K562 (cell line): ENCODE results near the gene EML6. TPM values are rescaled to one million over a fixed set of nuclear protein-coding genes. Genes with fewer than 3 reads are reported as not detected.
A peak's percentile ranks its signal among the peaks of the same experiment; 100 is the strongest.

Experiments used
- ATAC-seq: fragments of 200-7000 bp; cut with Tn5 transposase; 3 replicates; pipeline ENCODE4 v1.9.1; 2020; ENCODE audit warnings: moderate library complexity
- BruUV-seq: library from RNA; stranded (reverse); fragments of 400-500 nt; replicated peaks from 2 replicates; lab custom pipeline; 2021; lab: Mats Ljungman, UMichigan
- CTCF ChIA-PET: fragments of 300-600 bp; formaldehyde crosslinking; extraction: SDS; loops from one replicate; lab custom pipeline; 2021; ENCODE audit warnings: low intra/inter-chr PET ratio; lab: Yijun Ruan, JAX
- POLR2A ChIA-PET: fragments of 300-600, 350-650 bp; sonication (Branson Sonifier 250); formaldehyde crosslinking; extraction: SDS; loops from one replicate; lab custom pipeline; 2021; ENCODE audit warnings: antibody characterized with exemption, inconsistent platforms; lab: Yijun Ruan, JAX
- DNase-seq, 4 experiments: peaks; one replicate each; pipeline versions ENCODE4 v3.0.0 to v3.0.0-alpha.2; 2011 to 2018; ENCODE audit warnings: low spot score in 3 of 4, mixed read lengths in 3 of 4; ENCODE audit errors: extremely low read depth in 1 of 4
- FAIRE-seq: peaks from 2 replicates; lab custom pipeline; 2011; peaks lifted over from hg19 to GRCh38; lab: Jason Lieb, UNC
- H2AFZ ChIP-seq: 2 replicates; pipeline ENCODE4 v1.6.0; 2011; ENCODE audit warnings: low read depth, low read length, control low read depth, inconsistent platforms
- H3K27ac ChIP-seq: fragments of 200-600 bp; 3 replicates; pipeline ENCODE4 v1.8.0; 2011; ENCODE audit warnings: low read depth, mild to moderate bottlenecking, control low read depth, inconsistent platforms, low read length, moderate library complexity, mixed read lengths; ENCODE audit errors: extremely low read depth
- H3K27me3 ChIP-seq, 2 experiments: fragments of 300-600 bp in 1 of 2; 2 replicates in 1 of 2; 3 replicates in 1 of 2; pipeline versions ENCODE4 v1.6.0 to v1.8.0; 2011; ENCODE audit warnings: inconsistent platforms in 2 of 2, low read length in 2 of 2, mild to moderate bottlenecking in 1 of 2, mixed read lengths in 1 of 2, moderate library complexity in 1 of 2; ENCODE audit not compliant: control insufficient read depth in 2 of 2, insufficient read depth in 2 of 2
- H3K36me3 ChIP-seq: fragments of 300-600 bp; 3 replicates; pipeline ENCODE4 v1.8.0; 2011; ENCODE audit warnings: mild to moderate bottlenecking, low read length, inconsistent platforms; ENCODE audit not compliant: control insufficient read depth, insufficient read depth
- H3K4me1 ChIP-seq, 2 experiments: fragments of 200-600 bp in 1 of 2; replicated peaks in 1 of 2; 2 replicates in 1 of 2; 3 replicates in 1 of 2; pipeline versions ENCODE4 v1.5.1 to v1.8.0; 2011; ENCODE audit warnings: inconsistent platforms in 2 of 2, low read length in 2 of 2, mild to moderate bottlenecking in 1 of 2, mixed read lengths in 1 of 2, moderate library complexity in 1 of 2; ENCODE audit not compliant: control insufficient read depth in 2 of 2, insufficient read depth in 2 of 2
- H3K4me2 ChIP-seq: 2 replicates; pipeline ENCODE4 v1.6.1; 2011; ENCODE audit warnings: low read length, control low read depth, inconsistent platforms, mixed read lengths; ENCODE audit not compliant: insufficient read depth
- H3K4me3 ChIP-seq: fragments of 200-600 bp; sonication (generic), shearing (Covaris generic); 2 replicates; pipeline ENCODE4 v1.5.1; 2016; ENCODE audit warnings: control low read depth, inconsistent platforms
- H3K79me2 ChIP-seq: fragments of 200-600 bp; 3 replicates; pipeline ENCODE4 v1.8.0; 2011; ENCODE audit warnings: low read length, inconsistent platforms; ENCODE audit not compliant: control insufficient read depth, insufficient read depth
- H3K9ac ChIP-seq, 2 experiments: 2 replicates each; pipeline versions ENCODE4 v1.6.0 to v1.6.1; 2011; ENCODE audit warnings: low read depth in 2 of 2, low read length in 2 of 2, control low read depth in 1 of 2, inconsistent platforms in 1 of 2, mild to moderate bottlenecking in 1 of 2, mixed read lengths in 1 of 2; ENCODE audit not compliant: insufficient read depth in 1 of 2
- H3K9me1 ChIP-seq: one replicate; pipeline ENCODE4 v1.6.0; 2011; ENCODE audit warnings: inconsistent platforms, mild to moderate bottlenecking, low read length, moderate library complexity; ENCODE audit not compliant: control insufficient read depth, insufficient read depth
- H3K9me3 ChIP-seq: replicated peaks from 2 replicates; pipeline ENCODE4 v1.5.1; 2011; ENCODE audit warnings: low read depth, low read length, inconsistent platforms; ENCODE audit not compliant: control insufficient read depth, insufficient read depth
- H4K20me1 ChIP-seq: replicated peaks from 2 replicates; pipeline ENCODE4 v1.6.1; 2011; ENCODE audit warnings: low read length, inconsistent platforms, mixed read lengths; ENCODE audit not compliant: control insufficient read depth, insufficient read depth
- CAMTA2 ChIP-seq: fragments of 250-450 bp; sonication (Bioruptor Pico); conservative IDR thresholded peaks from 2 replicates; pipeline ENCODE4 v1.5.1; 2022
- FOXA3 ChIP-seq, 2 experiments: fragments of 450-650 bp in 1 of 2; sonication (generic) in 1 of 2; formaldehyde crosslinking; IDR thresholded peaks in 1 of 2; conservative IDR thresholded peaks in 1 of 2; 2 replicates each; pipeline versions ENCODE4 v1.4.0 to v1.8.0; 2020 to 2022; ENCODE audit warnings: mild to moderate bottlenecking in 2 of 2, missing genetic modification reagents in 1 of 2
- FOXK2 ChIP-seq, 2 experiments: fragments of 450-650 bp; IDR thresholded peaks in 1 of 2; conservative IDR thresholded peaks in 1 of 2; 2 replicates each; pipeline ENCODE4 v1.6.1; 2016; ENCODE audit warnings: low read depth in 2 of 2, mild to moderate bottlenecking in 1 of 2
- MCM2 ChIP-seq: fragments of 450-650 bp; IDR thresholded peaks from 2 replicates; pipeline ENCODE4 v1.6.1; 2017; ENCODE audit warnings: low read depth, mild to moderate bottlenecking
- PCBP1 ChIP-seq: fragments of 200-400 bp; formaldehyde crosslinking; IDR thresholded peaks from 2 replicates; pipeline ENCODE4 v1.6.1; 2018; ENCODE audit warnings: mild to moderate bottlenecking, low read depth, low read length; ENCODE audit not compliant: poor library complexity, severe bottlenecking
- RB1 ChIP-seq: fragments of 450-650 bp; IDR thresholded peaks from 2 replicates; pipeline ENCODE4 v1.6.1; 2017; ENCODE audit warnings: low read depth, mild to moderate bottlenecking
- ZBTB7A ChIP-seq: IDR thresholded peaks from 2 replicates; pipeline ENCODE4 v1.6.1; 2011; ENCODE audit warnings: low read depth, mild to moderate bottlenecking, low read length, moderate library complexity, borderline replicate concordance; ENCODE audit not compliant: control insufficient read depth
- ZSCAN29 ChIP-seq: fragments of 450-650 bp; IDR thresholded peaks from 2 replicates; pipeline ENCODE4 v1.6.1; 2017
- WGBS: fragments of 100-300 bp; shearing (Covaris generic); methylation state at CpG from one replicate; pipeline ENCODE4 v1.1.6; 2016; ENCODE audit warnings: low coverage, mixed read lengths; ENCODE audit not compliant: insufficient coverage; ENCODE audit errors: missing lambda C conversion rate; 5-methylcytosine and 5-hydroxymethylcytosine counted together
- in situ Hi-C: fragments of 300-500 bp; cut with MboI; formaldehyde crosslinking; loops from 4 replicates; pipeline ENCODE4 v1.15.0; 2018; ENCODE audit warnings: inconsistent platforms, mixed read lengths
- intact Hi-C: fragments of 100-400 bp; cut with micrococcal nuclease; formaldehyde crosslinking; loops from 2 replicates; pipeline ENCODE4 v1.14.2; 2022
- polyA plus RNA-seq, 8 experiments: library from polyadenylated mRNA; depleted of rRNA in 4 of 8; stranded (reverse) in 5 of 8; unstranded in 3 of 8; fragments of >200 nt; fragmentation: Nextera tagmentation in 2 of 8; fragmentation: Illumina TruSeq in 1 of 8; extraction: Ambion mirVana in 2 of 8; extraction: Trizol in 1 of 8; gene quantifications; 2 replicates each; pipeline versions ENCODE4 v1.2.1 to v1.2.3, GENCODE V29; 2011 to 2014; ENCODE audit warnings: inconsistent platforms in 1 of 8, missing spikeins in 1 of 8
- total RNA-seq, 7 experiments: library from RNA; depleted of rRNA in 6 of 7; stranded (reverse); fragments of >200 nt in 6 of 7; fragmentation: Illumina TruSeq in 2 of 7; extraction: Trizol in 2 of 7; gene quantifications; 2 replicates each; pipeline versions ENCODE4 v1.2.1 to v1.2.3, GENCODE V29; 2011 to 2021; ENCODE audit warnings: low replicate concordance in 1 of 7
- TF ChIP-seq, protein P1 (sequence below): IDR thresholded peaks from 2 replicates; pipeline ENCODE4 v1.6.1; 2014; ENCODE audit warnings: antibody characterized with exemption
- TF ChIP-seq, protein P2 (sequence below): fragments of 250-450 bp; sonication (Bioruptor Pico); IDR thresholded peaks from 2 replicates; pipeline ENCODE4 v1.9.0; 2021; ENCODE audit warnings: mild to moderate bottlenecking

The EML6 gene
- total and polyA plus RNA-seq, 9 of the 15 experiments (the other 6 are each of a cell fraction or from before 2014, with no cell fraction given), result 0.07 to 0.56 (median 0.25) TPM

- ATAC-seq (no peak), DNase-seq (no peak), FAIRE-seq (peak; percentile 15)
- in situ Hi-C loops (no loop called here), intact Hi-C loops (no loop called here)
- Histone ChIP-seq H3K79me2 (peaks cover 87% of the 10 kb centered on the region), H3K36me3 (peaks cover 80% of the 10 kb centered on the region), H2AFZ (no peak overlapping the region), H3K27ac (no peak overlapping the region), H3K4me2 (no peak overlapping the region), H3K9me3 (no peaks in the 10 kb centered on the region), H4K20me1 (peaks cover 18% of the 10 kb centered on the region; the same call in 1 of the 2 replicates), H3K9ac (no peak overlapping the region), H3K4me3 (no peak overlapping the region), H3K27me3 (no peaks in the 10 kb centered on the region), H3K9me1 (no peaks in the 10 kb centered on the region), H3K4me1 (no peaks in the 10 kb centered on the region)
- BruUV-seq, result no TSS peak
- WGBS, result 68% methylated on average over 4 of the region's 4 CpGs
- ChIA-PET POLR2A (interaction anchor here (0.6 to 1.1 kb wide), 3 partner anchors 11 to 431 kb away, joined by 3 read pairs; no protein-coding TSS in a partner anchor), CTCF (no interaction called here)
- TF ChIP-seq, protein P1, sequence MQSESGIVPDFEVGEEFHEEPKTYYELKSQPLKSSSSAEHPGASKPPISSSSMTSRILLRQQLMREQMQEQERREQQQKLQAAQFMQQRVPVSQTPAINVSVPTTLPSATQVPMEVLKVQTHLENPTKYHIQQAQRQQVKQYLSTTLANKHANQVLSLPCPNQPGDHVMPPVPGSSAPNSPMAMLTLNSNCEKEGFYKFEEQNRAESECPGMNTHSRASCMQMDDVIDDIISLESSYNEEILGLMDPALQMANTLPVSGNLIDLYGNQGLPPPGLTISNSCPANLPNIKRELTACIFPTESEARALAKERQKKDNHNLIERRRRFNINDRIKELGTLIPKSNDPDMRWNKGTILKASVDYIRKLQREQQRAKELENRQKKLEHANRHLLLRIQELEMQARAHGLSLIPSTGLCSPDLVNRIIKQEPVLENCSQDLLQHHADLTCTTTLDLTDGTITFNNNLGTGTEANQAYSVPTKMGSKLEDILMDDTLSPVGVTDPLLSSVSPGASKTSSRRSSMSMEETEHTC, result no peak
- TF ChIP-seq, protein P2, sequence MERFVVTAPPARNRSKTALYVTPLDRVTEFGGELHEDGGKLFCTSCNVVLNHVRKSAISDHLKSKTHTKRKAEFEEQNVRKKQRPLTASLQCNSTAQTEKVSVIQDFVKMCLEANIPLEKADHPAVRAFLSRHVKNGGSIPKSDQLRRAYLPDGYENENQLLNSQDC (CRISPR knock-in tag), result no peak
- TF ChIP-seq FOXK2 (conservative IDR thresholded peaks at IDR 0.05 in 1 of 2, IDR thresholded peaks at IDR 0.05 in 1 of 2; ENCODE audit: low read depth in 2 of 2) (no peak), CAMTA2 (no peak), ZBTB7A (no peak), PCBP1 (no peak), FOXA3 (CRISPR knock-in tag; conservative IDR thresholded peaks at IDR 0.05 in 1 of 2, IDR thresholded peaks at IDR 0.05 in 1 of 2) (no peak), MCM2 (no peak), RB1 (no peak), ZSCAN29 (no peak)
Measured at GRCh38 chr2:54979321-54980044, 256.0 kb downstream of the EML6 start.
